ENCODE data around the gene ADAM12.

- TF ChIP-seq EZH2 (IDR thresholded peaks at IDR 0.05; ENCODE audit: insufficient read depth, low read length) = no peak
- no peak for TF ChIP-seq CTCF (IDR thresholded peaks at IDR 0.05; ENCODE audit: insufficient read depth, low read depth, low read length)
These were observed 307.3 kb downstream of the ADAM12 start for GRCh38 chr10:126080879-126081411.

Data from astrocyte (in vitro differentiated cells and primary cell).